Measurements from ENCODE around the gene NPPA. TPM values are rescaled to one million over a fixed set of nuclear protein-coding genes. Genes with fewer than 3 reads are reported as not detected.

Gene NPPA
- total RNA-seq, 1 experiment from 2014 or later, result not detected

DNA sequence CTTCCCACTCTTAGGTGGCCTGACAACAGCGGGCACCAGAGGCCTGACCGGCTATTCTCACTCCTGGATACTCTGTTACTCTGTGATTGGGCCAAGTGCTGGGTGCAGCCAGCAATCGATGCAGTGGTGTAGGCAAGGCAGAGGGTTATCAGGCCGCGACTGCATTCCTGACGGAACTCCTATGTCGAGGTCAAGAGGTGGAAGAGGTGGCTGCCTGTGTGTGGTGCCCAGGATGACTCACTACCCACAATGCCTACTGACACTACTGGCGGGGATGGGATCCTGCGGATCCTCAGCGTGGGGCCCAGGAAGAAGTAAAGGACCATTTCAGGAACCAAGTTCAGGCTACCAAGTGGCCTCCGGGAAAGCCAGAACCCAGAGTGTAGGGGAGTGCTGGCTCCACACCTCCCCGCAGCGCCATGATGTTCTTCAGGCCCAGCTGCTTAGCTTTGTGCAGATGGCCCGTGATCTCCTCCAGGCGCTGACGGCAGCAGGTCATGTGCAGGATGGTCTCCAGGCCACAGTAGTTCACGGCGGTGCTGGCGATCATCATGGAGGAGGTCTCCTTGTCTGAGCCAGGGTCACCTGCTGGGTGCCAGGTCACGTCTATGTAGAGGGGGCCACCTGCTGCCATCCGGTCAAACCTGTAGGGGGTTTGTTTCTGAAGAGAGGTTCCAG is 46.7 kb downstream of the NPPA start:
- intact Hi-C loops (cut with micrococcal nuclease), result no loop called here
- Histone ChIP-seq H3K27me3 (ENCODE audit: insufficient read depth, low read length) (no peaks in the 10 kb centered on the region), H3K4me3 (replicated peaks in 1 of 2; ENCODE audit: low read depth in 1 of 2, low read length in 2 of 2) (peak overlapping the region in 1 of 2 experiments; percentile 24; a peak in 2 of 4 replicates), H3K9ac (ENCODE audit: low read length) (peak overlapping the region; percentile 34; the same call in 1 of the 2 replicates), H3K4me1 (ENCODE audit: control insufficient read depth in 1 of 2, insufficient read depth in 2 of 2, low read length in 2 of 2) (peaks cover 33 to 54% of the 10 kb centered on the region in 2 experiments), H3K9me2 (ENCODE audit: insufficient read depth) (no peaks in the 10 kb centered on the region), H3K79me2 (ENCODE audit: insufficient read depth, low read length) (no peaks in the 10 kb centered on the region), H3K9me3 (ENCODE audit: control insufficient read depth in 1 of 2, insufficient read depth in 1 of 2, low read depth in 1 of 2, low read length in 2 of 2) (no peaks in the 10 kb centered on the region), H3K27ac (ENCODE audit: low read depth, low read length) (peak overlapping the region; percentile 38), H2AFZ (ENCODE audit: low read depth, low read length, poor library complexity, severe bottlenecking) (no peak overlapping the region), H3K36me3 (ENCODE audit: control insufficient read depth in 1 of 2, insufficient read depth in 2 of 2, low read length in 2 of 2) (no peaks in the 10 kb centered on the region), H3K4me2 (ENCODE audit: low read length) (peak overlapping the region; percentile 68), H4K20me1 (ENCODE audit: insufficient read depth) (no peaks in the 10 kb centered on the region)
- DNase-seq (ENCODE audit: low read depth, low spot score) (peak; percentile 16), ATAC-seq (peak; percentile 37)
- ChIA-PET CTCF (no interaction called here), POLR2A (no interaction called here), RAD21 (ENCODE audit: low non-redundant PET in 1 of 2, low total read pairs in 2 of 2, uncharacterized antibody in 2 of 2, unreplicated experiment in 2 of 2) (interaction anchor here in 1 of 2 experiments (0.7 kb wide), 1 partner anchor 8 kb away, joined by 3 read pairs; no protein-coding TSS in a partner anchor)
- BruUV-seq (replicated peaks), result no TSS peak
- TF ChIP-seq, protein P1, sequence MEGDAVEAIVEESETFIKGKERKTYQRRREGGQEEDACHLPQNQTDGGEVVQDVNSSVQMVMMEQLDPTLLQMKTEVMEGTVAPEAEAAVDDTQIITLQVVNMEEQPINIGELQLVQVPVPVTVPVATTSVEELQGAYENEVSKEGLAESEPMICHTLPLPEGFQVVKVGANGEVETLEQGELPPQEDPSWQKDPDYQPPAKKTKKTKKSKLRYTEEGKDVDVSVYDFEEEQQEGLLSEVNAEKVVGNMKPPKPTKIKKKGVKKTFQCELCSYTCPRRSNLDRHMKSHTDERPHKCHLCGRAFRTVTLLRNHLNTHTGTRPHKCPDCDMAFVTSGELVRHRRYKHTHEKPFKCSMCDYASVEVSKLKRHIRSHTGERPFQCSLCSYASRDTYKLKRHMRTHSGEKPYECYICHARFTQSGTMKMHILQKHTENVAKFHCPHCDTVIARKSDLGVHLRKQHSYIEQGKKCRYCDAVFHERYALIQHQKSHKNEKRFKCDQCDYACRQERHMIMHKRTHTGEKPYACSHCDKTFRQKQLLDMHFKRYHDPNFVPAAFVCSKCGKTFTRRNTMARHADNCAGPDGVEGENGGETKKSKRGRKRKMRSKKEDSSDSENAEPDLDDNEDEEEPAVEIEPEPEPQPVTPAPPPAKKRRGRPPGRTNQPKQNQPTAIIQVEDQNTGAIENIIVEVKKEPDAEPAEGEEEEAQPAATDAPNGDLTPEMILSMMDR (IDR thresholded peaks at IDR 0.05 in 2 of 3, conservative IDR thresholded peaks at IDR 0.05 in 1 of 3; ENCODE audit: borderline replicate concordance in 1 of 3, insufficient read depth in 1 of 3, low read depth in 2 of 3, low read length in 2 of 3), result no peak
- TF ChIP-seq, protein P2, sequence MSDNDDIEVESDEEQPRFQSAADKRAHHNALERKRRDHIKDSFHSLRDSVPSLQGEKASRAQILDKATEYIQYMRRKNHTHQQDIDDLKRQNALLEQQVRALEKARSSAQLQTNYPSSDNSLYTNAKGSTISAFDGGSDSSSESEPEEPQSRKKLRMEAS (IDR thresholded peaks at IDR 0.05), result no peak
- TF ChIP-seq EZH2phosphoT487 (IDR thresholded peaks at IDR 0.05; ENCODE audit: borderline replicate concordance), result no peak
- no peak for TF ChIP-seq EGR1 (IDR thresholded peaks at IDR 0.05; ENCODE audit: low read depth)
- no peak for TF ChIP-seq JUND (IDR thresholded peaks at IDR 0.05)
- TF ChIP-seq SP1 (IDR thresholded peaks at IDR 0.05; ENCODE audit: low read depth), result no peak

DNA sequence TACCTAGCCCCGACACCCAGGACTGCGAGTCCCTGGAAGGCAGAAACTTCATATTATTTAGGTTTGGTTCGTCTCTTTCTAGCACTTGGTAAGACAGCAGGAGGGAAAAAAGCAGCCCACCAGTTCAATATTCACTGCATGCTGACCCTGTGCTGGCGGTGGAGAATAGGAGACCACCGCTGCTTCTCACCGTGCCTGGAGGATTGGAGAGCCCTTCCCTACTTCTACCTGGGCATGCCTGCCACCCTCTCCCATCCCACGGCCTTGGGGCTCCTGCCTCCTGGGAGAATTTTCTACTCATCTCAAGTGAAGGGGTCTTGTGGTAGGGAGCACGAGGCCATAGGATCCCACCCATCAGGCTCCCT is 47.2 kb downstream of the NPPA start:
- no peaks in the 10 kb centered on the region for H3K36me3 ChIP-seq (ENCODE audit: control insufficient read depth in 1 of 2, insufficient read depth in 2 of 2, low read length in 2 of 2)
- H4K20me1 ChIP-seq (ENCODE audit: insufficient read depth), result no peaks in the 10 kb centered on the region
- ATAC-seq (no peak), DNase-seq (ENCODE audit: low read depth, low spot score) (no peak)
- ChIA-PET CTCF (no interaction called here), POLR2A (no interaction called here), RAD21 (ENCODE audit: low non-redundant PET in 1 of 2, low total read pairs in 2 of 2, uncharacterized antibody in 2 of 2, unreplicated experiment in 2 of 2) (no interaction called here)
- no peak overlapping the region; a peak in 1 of 4 replicates for H3K4me3 ChIP-seq (replicated peaks in 1 of 2; ENCODE audit: low read depth in 1 of 2, low read length in 2 of 2)
- no peaks in the 10 kb centered on the region for H3K9me3 ChIP-seq (ENCODE audit: control insufficient read depth in 1 of 2, insufficient read depth in 1 of 2, low read depth in 1 of 2, low read length in 2 of 2)
- no peaks in the 10 kb centered on the region for H3K27me3 ChIP-seq (ENCODE audit: insufficient read depth, low read length)
- H3K9ac ChIP-seq (ENCODE audit: low read length), result peak overlapping the region; percentile 34; the same call in 1 of the 2 replicates
- peak overlapping the region; percentile 68 for H3K4me2 ChIP-seq (ENCODE audit: low read length)
- peaks cover 33 to 54% of the 10 kb centered on the region in 2 experiments for H3K4me1 ChIP-seq (ENCODE audit: control insufficient read depth in 1 of 2, insufficient read depth in 2 of 2, low read length in 2 of 2)
- intact Hi-C loops (cut with micrococcal nuclease), result no loop called here
- no TSS peak for BruUV-seq (replicated peaks)
- H2AFZ ChIP-seq (ENCODE audit: low read depth, low read length, poor library complexity, severe bottlenecking), result no peak overlapping the region
- no peak overlapping the region for H3K27ac ChIP-seq (ENCODE audit: low read depth, low read length)
- no peaks in the 10 kb centered on the region for H3K79me2 ChIP-seq (ENCODE audit: insufficient read depth, low read length)
- H3K9me2 ChIP-seq (ENCODE audit: insufficient read depth), result no peaks in the 10 kb centered on the region
- TF ChIP-seq EGR1 (IDR thresholded peaks at IDR 0.05; ENCODE audit: low read depth), result no peak
- TF ChIP-seq, protein P3, sequence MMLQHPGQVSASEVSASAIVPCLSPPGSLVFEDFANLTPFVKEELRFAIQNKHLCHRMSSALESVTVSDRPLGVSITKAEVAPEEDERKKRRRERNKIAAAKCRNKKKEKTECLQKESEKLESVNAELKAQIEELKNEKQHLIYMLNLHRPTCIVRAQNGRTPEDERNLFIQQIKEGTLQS (IDR thresholded peaks at IDR 0.05), result no peak
- no peak for TF ChIP-seq POLR2AphosphoS5 (IDR thresholded peaks at IDR 0.05; ENCODE audit: low read depth, low read length)
- TF ChIP-seq, protein P4, sequence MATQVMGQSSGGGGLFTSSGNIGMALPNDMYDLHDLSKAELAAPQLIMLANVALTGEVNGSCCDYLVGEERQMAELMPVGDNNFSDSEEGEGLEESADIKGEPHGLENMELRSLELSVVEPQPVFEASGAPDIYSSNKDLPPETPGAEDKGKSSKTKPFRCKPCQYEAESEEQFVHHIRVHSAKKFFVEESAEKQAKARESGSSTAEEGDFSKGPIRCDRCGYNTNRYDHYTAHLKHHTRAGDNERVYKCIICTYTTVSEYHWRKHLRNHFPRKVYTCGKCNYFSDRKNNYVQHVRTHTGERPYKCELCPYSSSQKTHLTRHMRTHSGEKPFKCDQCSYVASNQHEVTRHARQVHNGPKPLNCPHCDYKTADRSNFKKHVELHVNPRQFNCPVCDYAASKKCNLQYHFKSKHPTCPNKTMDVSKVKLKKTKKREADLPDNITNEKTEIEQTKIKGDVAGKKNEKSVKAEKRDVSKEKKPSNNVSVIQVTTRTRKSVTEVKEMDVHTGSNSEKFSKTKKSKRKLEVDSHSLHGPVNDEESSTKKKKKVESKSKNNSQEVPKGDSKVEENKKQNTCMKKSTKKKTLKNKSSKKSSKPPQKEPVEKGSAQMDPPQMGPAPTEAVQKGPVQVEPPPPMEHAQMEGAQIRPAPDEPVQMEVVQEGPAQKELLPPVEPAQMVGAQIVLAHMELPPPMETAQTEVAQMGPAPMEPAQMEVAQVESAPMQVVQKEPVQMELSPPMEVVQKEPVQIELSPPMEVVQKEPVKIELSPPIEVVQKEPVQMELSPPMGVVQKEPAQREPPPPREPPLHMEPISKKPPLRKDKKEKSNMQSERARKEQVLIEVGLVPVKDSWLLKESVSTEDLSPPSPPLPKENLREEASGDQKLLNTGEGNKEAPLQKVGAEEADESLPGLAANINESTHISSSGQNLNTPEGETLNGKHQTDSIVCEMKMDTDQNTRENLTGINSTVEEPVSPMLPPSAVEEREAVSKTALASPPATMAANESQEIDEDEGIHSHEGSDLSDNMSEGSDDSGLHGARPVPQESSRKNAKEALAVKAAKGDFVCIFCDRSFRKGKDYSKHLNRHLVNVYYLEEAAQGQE (IDR thresholded peaks at IDR 0.05; ENCODE audit: low read depth), result no peak
- TF ChIP-seq RAD21 (IDR thresholded peaks at IDR 0.05; ENCODE audit: low read depth), result no peak
- TF ChIP-seq YY1 (IDR thresholded peaks at IDR 0.05; ENCODE audit: extremely low read depth, insufficient replicate concordance, low read depth, low read length), result no peak
- TF ChIP-seq EZH2phosphoT487 (IDR thresholded peaks at IDR 0.05; ENCODE audit: borderline replicate concordance), result no peak
- TF ChIP-seq TCF7L2 (IDR thresholded peaks at IDR 0.05; ENCODE audit: borderline replicate concordance, extremely low read depth, insufficient read depth, insufficient read length), result no peak
- no peak for TF ChIP-seq FOSL1 (IDR thresholded peaks at IDR 0.05; ENCODE audit: low read depth)
- TF ChIP-seq ZNF274 (IDR thresholded peaks at IDR 0.05; ENCODE audit: low read depth, low read length), result no peak
